IMR-90 (cell line): ENCODE data around the gene NOA1. TPM values are rescaled to one million over a fixed set of nuclear protein-coding genes. Genes with fewer than 3 reads are reported as not detected.

Source experiments
- ATAC-seq: fragments of 200-7000 bp; cut with Tn5 transposase; 2 replicates; pipeline ENCODE4 v1.9.1; 2020; ENCODE audit warnings: low read depth, mild to moderate bottlenecking, moderate library complexity
- BruUV-seq: library from RNA; stranded (reverse); fragments of 400-500 nt; replicated peaks from 2 replicates; lab custom pipeline; 2021; lab: Mats Ljungman, UMichigan
- CTCF ChIA-PET: fragments of 300-600 bp; formaldehyde crosslinking; extraction: SDS; loops from one replicate; lab custom pipeline; 2021; ENCODE audit warnings: antibody characterized with exemption; lab: Yijun Ruan, JAX
- POLR2A ChIA-PET: fragments of 300-600 bp; sonication (Branson Sonifier 250); formaldehyde crosslinking; loops from one replicate; lab custom pipeline; 2022; ENCODE audit warnings: antibody characterized with exemption; ENCODE audit not compliant: unreplicated experiment; lab: Charles Lee
- DNase-seq: peaks from one replicate; pipeline ENCODE4 v3.0.0; 2013
- H2AFZ ChIP-seq: replicated peaks from 2 replicates; pipeline ENCODE3; 2013; ENCODE audit warnings: low read length, mild to moderate bottlenecking; ENCODE audit not compliant: poor library complexity
- H2AK5ac ChIP-seq: 2 replicates; pipeline ENCODE4 v1.6.1; 2013; ENCODE audit warnings: low read depth, low read length, inconsistent platforms
- H2AK9ac ChIP-seq: replicated peaks from 2 replicates; pipeline ENCODE3; 2013; ENCODE audit warnings: mild to moderate bottlenecking, low read depth, low read length, moderate library complexity; ENCODE audit not compliant: poor library complexity
- H2BK120ac ChIP-seq: 2 replicates; pipeline ENCODE4 v1.6.1; 2013; ENCODE audit warnings: low read depth, low read length, inconsistent platforms
- H2BK15ac ChIP-seq: 3 replicates; pipeline ENCODE4 v1.6.1; 2013; ENCODE audit warnings: low read depth, low read length, inconsistent platforms
- H2BK20ac ChIP-seq: 2 replicates; pipeline ENCODE4 v1.6.1; 2013; ENCODE audit warnings: low read depth, mild to moderate bottlenecking, inconsistent platforms, low read length, moderate library complexity
- H2BK5ac ChIP-seq: 2 replicates; pipeline ENCODE4 v1.6.1; 2013; ENCODE audit warnings: mild to moderate bottlenecking, low read depth, low read length, inconsistent platforms; ENCODE audit not compliant: poor library complexity, severe bottlenecking
- H3K14ac ChIP-seq: replicated peaks from 2 replicates; pipeline ENCODE4 v1.6.1; 2013; ENCODE audit warnings: low read depth, low read length, inconsistent platforms
- H3K18ac ChIP-seq: 2 replicates; pipeline ENCODE4 v1.6.1; 2013; ENCODE audit warnings: low read depth, low read length, control low read depth
- H3K23ac ChIP-seq: 2 replicates; pipeline ENCODE4 v1.6.1; 2013; ENCODE audit warnings: low read depth, low read length, inconsistent platforms
- H3K27ac ChIP-seq: 2 replicates; pipeline ENCODE4 v1.5.1; 2013; ENCODE audit warnings: mild to moderate bottlenecking, control low read depth, low read length; ENCODE audit not compliant: insufficient read depth
- H3K27me3 ChIP-seq: 2 replicates; pipeline ENCODE4 v1.6.1; 2013; ENCODE audit warnings: low read length; ENCODE audit not compliant: control insufficient read depth, insufficient read depth
- H3K36me3 ChIP-seq: 2 replicates; pipeline ENCODE4 v1.6.1; 2013; ENCODE audit warnings: low read length, mixed read lengths; ENCODE audit not compliant: control insufficient read depth, insufficient read depth
- H3K4ac ChIP-seq: 2 replicates; pipeline ENCODE4 v1.6.1; 2013; ENCODE audit warnings: low read depth, low read length, inconsistent platforms
- H3K4me1 ChIP-seq: 2 replicates; pipeline ENCODE4 v1.6.1; 2013; ENCODE audit warnings: low read length, mixed read lengths; ENCODE audit not compliant: control insufficient read depth, insufficient read depth
- H3K4me2 ChIP-seq: 2 replicates; pipeline ENCODE4 v1.6.1; 2013; ENCODE audit warnings: low read depth, mild to moderate bottlenecking, control low read depth, low read length, moderate library complexity
- H3K4me3 ChIP-seq: 2 replicates; pipeline ENCODE4 v1.5.1; 2013; ENCODE audit warnings: low read depth, mild to moderate bottlenecking, control low read depth, low read length, moderate library complexity; ENCODE audit not compliant: insufficient read depth
- H3K56ac ChIP-seq: 2 replicates; pipeline ENCODE4 v1.6.1; 2013; ENCODE audit warnings: low read length, inconsistent platforms; ENCODE audit not compliant: insufficient read depth; ENCODE audit errors: extremely low read depth
- H3K79me1 ChIP-seq, 2 experiments: 2 replicates each; pipeline ENCODE4 v1.6.1; 2013; ENCODE audit warnings: low read length in 2 of 2, inconsistent platforms in 1 of 2, low read depth in 1 of 2
- H3K9ac ChIP-seq: 2 replicates; pipeline ENCODE4 v1.6.1; 2013; ENCODE audit warnings: low read depth, low read length, control low read depth
- H3K9me1 ChIP-seq: 2 replicates; pipeline ENCODE4 v1.6.1; 2013; ENCODE audit warnings: low read length, inconsistent platforms; ENCODE audit not compliant: insufficient read depth
- H3K9me3 ChIP-seq: 2 replicates; pipeline ENCODE4 v1.6.1; 2013; ENCODE audit warnings: low read length; ENCODE audit not compliant: control insufficient read depth, insufficient read depth
- H4K20me1 ChIP-seq: 2 replicates; pipeline ENCODE4 v1.6.1; 2013; ENCODE audit warnings: low read length, inconsistent platforms; ENCODE audit not compliant: insufficient read depth
- H4K5ac ChIP-seq: 2 replicates; pipeline ENCODE4 v1.6.1; 2013; ENCODE audit warnings: mild to moderate bottlenecking, low read depth, low read length, control low read depth
- H4K8ac ChIP-seq, 2 experiments: 2 replicates each; pipeline ENCODE4 v1.6.1; 2013; ENCODE audit warnings: low read depth in 2 of 2, low read length in 2 of 2, control low read depth in 1 of 2, inconsistent platforms in 1 of 2
- H4K91ac ChIP-seq: 2 replicates; pipeline ENCODE4 v1.6.1; 2013; ENCODE audit warnings: low read depth, low read length, inconsistent platforms; ENCODE audit not compliant: insufficient read depth
- BHLHE40 ChIP-seq: fragments of 150-350 bp; IDR thresholded peaks from 2 replicates; pipeline ENCODE4 v1.6.1; 2016; ENCODE audit warnings: mild to moderate bottlenecking, low read depth, low read length
- CEBPB ChIP-seq: IDR thresholded peaks from 2 replicates; pipeline ENCODE4 v1.6.1; 2012; ENCODE audit warnings: low read depth, low read length, improper control_type of control experiment
- CHD1 ChIP-seq: IDR thresholded peaks from 2 replicates; pipeline ENCODE4 v1.6.1; 2012; ENCODE audit warnings: low read depth, low read length, improper control_type of control experiment
- FOS ChIP-seq: fragments of 150-350 bp; IDR thresholded peaks from 2 replicates; pipeline ENCODE4 v1.6.1; 2016; ENCODE audit warnings: low read depth, low read length
- MAFK ChIP-seq: IDR thresholded peaks from 2 replicates; pipeline ENCODE4 v1.6.1; 2012; ENCODE audit warnings: low read depth, low read length, improper control_type of control experiment
- MAZ ChIP-seq: IDR thresholded peaks from 2 replicates; pipeline ENCODE4 v1.6.1; 2012; ENCODE audit warnings: low read depth, mild to moderate bottlenecking, low read length, improper control_type of control experiment, moderate library complexity, borderline replicate concordance
- MXI1 ChIP-seq: IDR thresholded peaks from 2 replicates; pipeline ENCODE4 v1.6.1; 2012; ENCODE audit warnings: low read depth, mild to moderate bottlenecking, low read length, moderate library complexity, borderline replicate concordance
- NFE2L2 ChIP-seq: fragments of 150-350 bp; IDR thresholded peaks from 2 replicates; pipeline ENCODE4 v1.6.1; 2016; ENCODE audit warnings: low read depth, mild to moderate bottlenecking, low read length
- POLR2A ChIP-seq: IDR thresholded peaks from 2 replicates; pipeline ENCODE4 v1.6.1; 2012; ENCODE audit warnings: mild to moderate bottlenecking, low read depth, low read length
- RCOR1 ChIP-seq: IDR thresholded peaks from 2 replicates; pipeline ENCODE4 v1.6.1; 2012; ENCODE audit warnings: mild to moderate bottlenecking, low read length, improper control_type of control experiment; ENCODE audit not compliant: insufficient replicate concordance
- RFX5 ChIP-seq: IDR thresholded peaks from 2 replicates; pipeline ENCODE4 v1.8.0; 2012; ENCODE audit warnings: low read depth, mild to moderate bottlenecking, low read length, moderate library complexity
- SMC3 ChIP-seq: fragments of 150-350 bp; IDR thresholded peaks from 2 replicates; pipeline ENCODE4 v1.6.1; 2016; ENCODE audit warnings: low read depth, mild to moderate bottlenecking, antibody characterized with exemption, low read length, moderate library complexity
- dilution Hi-C: fragments of 300-500 bp; cut with HindIII; formaldehyde crosslinking; loops from one replicate; pipeline ENCODE4 v1.14.3; 2018; ENCODE audit warnings: low sequenced_read_pairs; ENCODE audit not compliant: unreplicated experiment
- in situ Hi-C: fragments of 300-500 bp; cut with MboI; formaldehyde crosslinking; loops from 3 replicates; pipeline ENCODE4 v1.14.3; 2019; ENCODE audit warnings: low sequenced_read_pairs, inconsistent platforms, mixed read lengths
- intact Hi-C: fragments of 100-400 bp; cut with micrococcal nuclease; formaldehyde crosslinking; loops from 2 replicates; pipeline ENCODE4 v1.10.0; 2022
- polyA plus RNA-seq, 3 experiments: library from polyadenylated mRNA; depleted of rRNA; stranded (reverse); fragments of >200 nt; gene quantifications; 2 replicates each; pipeline ENCODE4 v1.2.3, GENCODE V29; 2012; ENCODE audit warnings: low replicate concordance in 1 of 3
- total RNA-seq: library from RNA; depleted of rRNA; stranded (reverse); fragments of >200 nt; gene quantifications from 2 replicates; pipeline ENCODE4 v1.2.3, GENCODE V29; 2012
- TF ChIP-seq, protein P1 (sequence below): fragments of 150-350 bp; IDR thresholded peaks from 2 replicates; pipeline ENCODE4 v1.6.1; 2016; ENCODE audit warnings: low read depth, mild to moderate bottlenecking, low read length, moderate library complexity, borderline replicate concordance
- TF ChIP-seq, protein P2 (sequence below): conservative IDR thresholded peaks from 2 replicates; pipeline ENCODE4 v1.5.1; 2012; ENCODE audit warnings: mild to moderate bottlenecking, low read depth, low read length, improper control_type of control experiment
- TF ChIP-seq, protein P3 (sequence below): fragments of 150-350 bp; IDR thresholded peaks from 2 replicates; pipeline ENCODE4 v1.6.1; 2017; ENCODE audit warnings: mild to moderate bottlenecking, antibody characterized with exemption, low read length, low read depth

Gene NOA1
- total and polyA plus RNA-seq, 2 of the 4 experiments (the other 2 are of a cell fraction) = 10.4 to 10.8 TPM

DNA sequence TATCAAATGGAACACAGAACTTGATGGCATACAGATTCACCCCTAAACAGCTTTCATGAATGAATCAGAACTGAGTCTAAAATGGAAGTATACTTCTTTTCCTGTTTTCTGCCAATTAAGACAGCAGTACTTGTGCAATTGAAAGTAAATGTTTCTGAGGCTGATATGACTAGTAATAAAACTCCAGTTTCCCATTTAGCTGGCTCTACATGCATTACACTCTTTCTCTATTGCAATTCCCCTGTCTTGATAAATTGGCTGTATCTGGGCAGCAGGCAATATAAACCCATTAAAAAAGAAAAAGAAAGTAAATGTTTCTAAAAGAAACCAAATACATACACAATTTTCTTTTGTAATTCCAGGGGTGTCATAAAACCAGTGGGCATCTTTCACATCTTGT, 4.6 kb downstream of the NOA1 start:
- Histone ChIP-seq H2BK5ac (no peak overlapping the region), H2BK120ac (no peak overlapping the region), H3K4ac (no peak overlapping the region), H3K27me3 (no peaks in the 10 kb centered on the region), H4K20me1 (peaks cover 13% of the 10 kb centered on the region), H3K4me1 (no peaks in the 10 kb centered on the region), H3K18ac (no peak overlapping the region), H4K8ac (no peak overlapping the region), H2AK5ac (no peak overlapping the region), H4K91ac (no peak overlapping the region), H3K56ac (no peak overlapping the region), H3K27ac (no peak overlapping the region), H2BK15ac (no peak overlapping the region), H3K23ac (no peak overlapping the region), H3K9me1 (no peaks in the 10 kb centered on the region; the same call in none of the 2 replicates), H2BK20ac (no peak overlapping the region), H3K9me3 (peaks cover 6% of the 10 kb centered on the region), H3K4me3 (no peak overlapping the region), H2AK9ac (no peak overlapping the region), H3K9ac (no peak overlapping the region), H4K5ac (no peak overlapping the region), H2AFZ (no peak overlapping the region), H3K14ac (no peak overlapping the region), H3K79me1 (peaks cover 8 to 40% of the 10 kb centered on the region in 2 experiments; a peak in 3 of 4 replicates), H3K36me3 (peaks cover 34% of the 10 kb centered on the region), H3K4me2 (no peak overlapping the region)
- dilution Hi-C loops (no loop called here), intact Hi-C loops (no loop called here), in situ Hi-C loops (no loop called here)
- no peak for DNase-seq
- ChIA-PET CTCF (interaction anchor here (0.6 kb wide), 1 partner anchor 38 kb away, joined by 5 read pairs; no protein-coding TSS in a partner anchor), POLR2A (no interaction called here)
- ATAC-seq = no peak
- no peak for TF ChIP-seq MXI1
- no peak for TF ChIP-seq MAZ
- TF ChIP-seq POLR2A = no peak
- no peak for TF ChIP-seq RCOR1
- TF ChIP-seq, protein P1, sequence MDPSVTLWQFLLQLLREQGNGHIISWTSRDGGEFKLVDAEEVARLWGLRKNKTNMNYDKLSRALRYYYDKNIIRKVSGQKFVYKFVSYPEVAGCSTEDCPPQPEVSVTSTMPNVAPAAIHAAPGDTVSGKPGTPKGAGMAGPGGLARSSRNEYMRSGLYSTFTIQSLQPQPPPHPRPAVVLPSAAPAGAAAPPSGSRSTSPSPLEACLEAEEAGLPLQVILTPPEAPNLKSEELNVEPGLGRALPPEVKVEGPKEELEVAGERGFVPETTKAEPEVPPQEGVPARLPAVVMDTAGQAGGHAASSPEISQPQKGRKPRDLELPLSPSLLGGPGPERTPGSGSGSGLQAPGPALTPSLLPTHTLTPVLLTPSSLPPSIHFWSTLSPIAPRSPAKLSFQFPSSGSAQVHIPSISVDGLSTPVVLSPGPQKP = no peak
- TF ChIP-seq CHD1 = no peak
- TF ChIP-seq RFX5 = no peak
- no peak for TF ChIP-seq BHLHE40
- TF ChIP-seq SMC3 = no peak
- no peak for TF ChIP-seq NFE2L2
- TF ChIP-seq MAFK = no peak
- TF ChIP-seq CEBPB = no peak
- TF ChIP-seq, protein P2, sequence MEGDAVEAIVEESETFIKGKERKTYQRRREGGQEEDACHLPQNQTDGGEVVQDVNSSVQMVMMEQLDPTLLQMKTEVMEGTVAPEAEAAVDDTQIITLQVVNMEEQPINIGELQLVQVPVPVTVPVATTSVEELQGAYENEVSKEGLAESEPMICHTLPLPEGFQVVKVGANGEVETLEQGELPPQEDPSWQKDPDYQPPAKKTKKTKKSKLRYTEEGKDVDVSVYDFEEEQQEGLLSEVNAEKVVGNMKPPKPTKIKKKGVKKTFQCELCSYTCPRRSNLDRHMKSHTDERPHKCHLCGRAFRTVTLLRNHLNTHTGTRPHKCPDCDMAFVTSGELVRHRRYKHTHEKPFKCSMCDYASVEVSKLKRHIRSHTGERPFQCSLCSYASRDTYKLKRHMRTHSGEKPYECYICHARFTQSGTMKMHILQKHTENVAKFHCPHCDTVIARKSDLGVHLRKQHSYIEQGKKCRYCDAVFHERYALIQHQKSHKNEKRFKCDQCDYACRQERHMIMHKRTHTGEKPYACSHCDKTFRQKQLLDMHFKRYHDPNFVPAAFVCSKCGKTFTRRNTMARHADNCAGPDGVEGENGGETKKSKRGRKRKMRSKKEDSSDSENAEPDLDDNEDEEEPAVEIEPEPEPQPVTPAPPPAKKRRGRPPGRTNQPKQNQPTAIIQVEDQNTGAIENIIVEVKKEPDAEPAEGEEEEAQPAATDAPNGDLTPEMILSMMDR = no peak
- TF ChIP-seq, protein P3, sequence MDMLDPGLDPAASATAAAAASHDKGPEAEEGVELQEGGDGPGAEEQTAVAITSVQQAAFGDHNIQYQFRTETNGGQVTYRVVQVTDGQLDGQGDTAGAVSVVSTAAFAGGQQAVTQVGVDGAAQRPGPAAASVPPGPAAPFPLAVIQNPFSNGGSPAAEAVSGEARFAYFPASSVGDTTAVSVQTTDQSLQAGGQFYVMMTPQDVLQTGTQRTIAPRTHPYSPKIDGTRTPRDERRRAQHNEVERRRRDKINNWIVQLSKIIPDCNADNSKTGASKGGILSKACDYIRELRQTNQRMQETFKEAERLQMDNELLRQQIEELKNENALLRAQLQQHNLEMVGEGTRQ = no peak
- no peak for TF ChIP-seq FOS
- BruUV-seq = no TSS peak
